NCI-H226 (cell line): ENCODE measurements around the gene BAHD1.

Experiments
- DNase-seq: peaks from one replicate; pipeline ENCODE4 v3.0.0-alpha.2; 2015

The BAHD1 gene

GRCh38 chr15:40500568-40501330 lies 60.0 kb downstream of the BAHD1 start:
- DNase-seq = no peak

- no peak for DNase-seq
These were observed 60.7 kb downstream of the BAHD1 start for GRCh38 chr15:40501487-40501886.

GRCh38 chr15:40506964-40507571 lies 66.3 kb downstream of the BAHD1 start:
- peak; percentile 20 for DNase-seq

- no peak for DNase-seq
These were observed 67.5 kb downstream of the BAHD1 start for GRCh38 chr15:40508216-40508615.

DNA sequence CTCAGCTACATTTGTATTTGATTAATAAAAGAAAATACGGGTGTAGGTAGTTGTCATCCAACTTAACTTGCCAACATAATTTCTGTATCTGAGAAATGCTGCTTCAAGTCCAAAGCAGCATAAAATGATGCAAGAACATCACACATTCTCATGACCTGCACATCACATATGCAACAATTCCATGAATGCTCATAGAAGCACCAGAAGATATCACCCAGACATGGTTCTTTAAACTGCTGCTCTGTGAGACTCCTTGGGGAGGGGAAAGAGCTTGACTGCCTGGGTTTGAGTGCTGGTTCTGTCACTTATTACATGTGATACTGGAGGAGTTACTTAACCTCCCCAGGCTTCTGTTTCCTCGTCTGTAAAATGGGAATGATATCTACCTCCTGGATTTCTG lies 69.4 kb downstream of the BAHD1 start:
- no peak for DNase-seq

- DNase-seq = no peak
These were observed 70.3 kb downstream of the BAHD1 start for GRCh38 chr15:40511093-40511471.

- peak; percentile 33 for DNase-seq
These were observed 70.8 kb downstream of the BAHD1 start for GRCh38 chr15:40511472-40512133.

- no peak for DNase-seq
These were observed 71.7 kb downstream of the BAHD1 start for GRCh38 chr15:40512440-40512839.

DNA sequence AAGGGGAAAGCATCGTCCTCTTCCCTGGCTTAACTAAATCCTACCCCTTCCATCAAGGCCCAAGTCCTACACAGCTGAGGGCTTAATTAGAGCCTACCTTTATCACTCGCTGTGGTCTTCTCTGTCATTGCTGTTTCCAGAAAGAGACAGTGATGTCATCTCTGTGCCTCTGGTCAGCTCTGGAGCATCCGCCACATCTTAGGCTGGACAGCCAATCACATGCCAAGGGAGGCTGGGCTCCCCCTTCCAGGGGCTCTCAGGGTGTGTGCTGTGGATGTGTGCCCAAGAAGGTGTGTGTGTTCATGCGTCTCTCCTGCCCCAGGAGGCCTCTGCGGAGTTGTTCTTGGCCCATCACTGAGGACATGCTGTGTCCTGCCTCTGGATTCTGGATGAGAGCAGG lies 72.9 kb downstream of the BAHD1 start:
- no peak for DNase-seq

- DNase-seq = no peak
These were observed 75.6 kb downstream of the BAHD1 start for GRCh38 chr15:40516322-40516721.
